Measurements from ENCODE around the gene DUSP16. TPM values are rescaled to one million over a fixed set of nuclear protein-coding genes. Genes with fewer than 3 reads are reported as not detected.
"Not testable (repeated sequence)": the region's sequence is repeated elsewhere in the genome, so short reads cannot be mapped to it uniquely, and the experiment has no call there.

The DUSP16 gene
- total RNA-seq (2014; rRNA removed; shearing (Covaris generic)), result 11.0 and 11.2 TPM in 2 replicates
- 2.9 and 6.5 TPM in 2 replicates for polyA plus RNA-seq (2014; cell fraction: nucleus; rRNA removed)

- DNase-seq (ENCODE audit: extremely low read depth, low read depth), result peak; percentile 89
These were observed at the start of gene DUSP16 for GRCh38 chr12:12562585-12563261. Gene DUSP16, minus strand, starts transcription at chr12:12562863. Its CDS starts 41,765 bp downstream, at chr12:12521098.

GRCh38 chr12:12612358-12612757 lies 49.7 kb upstream of the DUSP16 start:
- DNase-seq (ENCODE audit: extremely low read depth, low read depth), result no peak

- DNase-seq (ENCODE audit: extremely low read depth, low read depth), result peak; percentile 77
These were observed 49.0 kb upstream of the DUSP16 start, which contains the start of gene CREBL2 for GRCh38 chr12:12611512-12612306. Gene CREBL2, plus strand, starts transcription at chr12:12611876. Its CDS starts 297 bp downstream, at chr12:12612173.

GRCh38 chr12:12610711-12611110 lies 48.0 kb upstream of the DUSP16 start:
- DNase-seq (ENCODE audit: extremely low read depth, low read depth), result no peak

GRCh38 chr12:12609692-12610091 lies 47.0 kb upstream of the DUSP16 start:
- DNase-seq (ENCODE audit: extremely low read depth, low read depth), result no peak

GRCh38 chr12:12608557-12608957 lies 45.9 kb upstream of the DUSP16 start:
- no peak for DNase-seq (ENCODE audit: extremely low read depth, low read depth)

- DNase-seq (ENCODE audit: extremely low read depth, low read depth), result no peak
These were observed 44.3 kb upstream of the DUSP16 start for GRCh38 chr12:12606781-12607589.

GRCh38 chr12:12604740-12605139 lies 42.1 kb upstream of the DUSP16 start:
- no peak for DNase-seq (ENCODE audit: extremely low read depth, low read depth)

GRCh38 chr12:12600659-12601058 lies 38.0 kb upstream of the DUSP16 start:
- no peak for DNase-seq (ENCODE audit: extremely low read depth, low read depth)

- no peak for DNase-seq (ENCODE audit: extremely low read depth, low read depth)
These were observed 37.3 kb upstream of the DUSP16 start for GRCh38 chr12:12599750-12600643.

GRCh38 chr12:12598864-12599263 lies 36.2 kb upstream of the DUSP16 start:
- no peak for DNase-seq (ENCODE audit: extremely low read depth, low read depth)

- not testable (repeated sequence) for DNase-seq (ENCODE audit: extremely low read depth, low read depth)
These were observed 33.9 kb upstream of the DUSP16 start for GRCh38 chr12:12596598-12596997.

GRCh38 chr12:12595929-12596328 lies 33.3 kb upstream of the DUSP16 start:
- not testable (repeated sequence) for DNase-seq (ENCODE audit: extremely low read depth, low read depth)

GRCh38 chr12:12592930-12593329 lies 30.3 kb upstream of the DUSP16 start:
- DNase-seq (ENCODE audit: extremely low read depth, low read depth), result no peak

GRCh38 chr12:12590961-12591360 lies 28.3 kb upstream of the DUSP16 start:
- no peak for DNase-seq (ENCODE audit: extremely low read depth, low read depth)

GRCh38 chr12:12588436-12588835 lies 25.8 kb upstream of the DUSP16 start:
- DNase-seq (ENCODE audit: extremely low read depth, low read depth), result not testable (repeated sequence)

GRCh38 chr12:12587878-12588277 lies 25.2 kb upstream of the DUSP16 start:
- no peak for DNase-seq (ENCODE audit: extremely low read depth, low read depth)

GRCh38 chr12:12586879-12587675 lies 24.4 kb upstream of the DUSP16 start:
- no peak for DNase-seq (ENCODE audit: extremely low read depth, low read depth)
